ENCODE results near the gene CD84. TPM values are rescaled to one million over a fixed set of nuclear protein-coding genes. Genes with fewer than 3 reads are reported as not detected.
"Not testable (repeated sequence)": the region's sequence is repeated elsewhere in the genome, so short reads cannot be mapped to it uniquely, and the experiment has no call there.

CD84 gene
- 1 to 10 TPM in 2 of 3 donors, under 1 TPM in 1; 0.85 to 1.3 (median 1.2) TPM for polyA plus RNA-seq (ENCODE audit: insufficient read length in 3 of 3)
- long read RNA-seq, donor 1: 0 reads
- long read RNA-seq, donor 2: 0 reads
- long read RNA-seq, donor 3: 0 reads
- long read RNA-seq, donor 4: 0 reads
- long read RNA-seq, donor 5: 0 reads
- long read RNA-seq, donor 6: 0 reads
- long read RNA-seq, donor 7: 0 reads
- long read RNA-seq, donor 8: 0 reads
- long read RNA-seq, donor 9: 0 reads
- long read RNA-seq, donor 10: 0 reads
- long read RNA-seq, donor 11: 0 reads
- long read RNA-seq, donor 12: 0 reads
- long read RNA-seq, donor 13, full-length matches to known transcripts: 2 of 2 reads
- long read RNA-seq, donor 13, partial matches to known transcripts: 0 of 2 reads
- long read RNA-seq, donor 13, other reads (novel, unspliced or antisense): 0 of 2 reads
- long read RNA-seq, donor 14: 0 reads
- long read RNA-seq, donor 15: 0 reads
- long read RNA-seq, donor 16: 0 reads

- no peak for DNase-seq (ENCODE audit: extremely low read depth in 1 of 11, low read depth in 9 of 11, low spot score in 4 of 11)
Measured at GRCh38 chr1:160579216-160579701, at the start of gene CD84. Gene CD84 (minus strand): TSS chr1:160579496. CDS start chr1:160579437, 59 bp downstream.

- DNase-seq (ENCODE audit: extremely low read depth in 1 of 11, low read depth in 9 of 11, low spot score in 4 of 11): no peak
Measured at GRCh38 chr1:160628799-160629263, 49.5 kb upstream of the CD84 start.

GRCh38 chr1:160627677-160628289, 48.5 kb upstream of the CD84 start:
- not testable (repeated sequence) for DNase-seq (ENCODE audit: extremely low read depth in 1 of 11, low read depth in 9 of 11, low spot score in 4 of 11)

GRCh38 chr1:160626509-160627342, 47.4 kb upstream of the CD84 start:
- DNase-seq (ENCODE audit: extremely low read depth in 1 of 11, low read depth in 9 of 11, low spot score in 4 of 11): no peak

- DNase-seq (ENCODE audit: extremely low read depth in 1 of 11, low read depth in 9 of 11, low spot score in 4 of 11): no peak
Measured at GRCh38 chr1:160625725-160626498, 46.6 kb upstream of the CD84 start.

GRCh38 chr1:160625321-160625720, 46.0 kb upstream of the CD84 start:
- no peak for DNase-seq (ENCODE audit: extremely low read depth in 1 of 11, low read depth in 9 of 11, low spot score in 4 of 11)

GRCh38 chr1:160624464-160624863, 45.2 kb upstream of the CD84 start:
- DNase-seq (ENCODE audit: extremely low read depth in 1 of 11, low read depth in 9 of 11, low spot score in 4 of 11): no peak

- no peak for DNase-seq (ENCODE audit: extremely low read depth in 1 of 11, low read depth in 9 of 11, low spot score in 4 of 11)
Measured at GRCh38 chr1:160623862-160624261, 44.6 kb upstream of the CD84 start.

- no peak for DNase-seq (ENCODE audit: extremely low read depth in 1 of 11, low read depth in 9 of 11, low spot score in 4 of 11)
Measured at GRCh38 chr1:160623227-160623633, 43.9 kb upstream of the CD84 start.

GRCh38 chr1:160622501-160623226, 43.4 kb upstream of the CD84 start:
- DNase-seq (ENCODE audit: extremely low read depth in 1 of 11, low read depth in 9 of 11, low spot score in 4 of 11): no peak

GRCh38 chr1:160621633-160622413, 42.5 kb upstream of the CD84 start:
- no peak for DNase-seq (ENCODE audit: extremely low read depth in 1 of 11, low read depth in 9 of 11, low spot score in 4 of 11)

- DNase-seq (ENCODE audit: extremely low read depth in 1 of 11, low read depth in 9 of 11, low spot score in 4 of 11): no peak
Measured at GRCh38 chr1:160620942-160621632, 41.8 kb upstream of the CD84 start.

GRCh38 chr1:160619742-160620277, 40.5 kb upstream of the CD84 start:
- DNase-seq (ENCODE audit: extremely low read depth in 1 of 11, low read depth in 9 of 11, low spot score in 4 of 11): no peak

- DNase-seq (ENCODE audit: extremely low read depth in 1 of 11, low read depth in 9 of 11, low spot score in 4 of 11): no peak
Measured at GRCh38 chr1:160618763-160619274, 39.5 kb upstream of the CD84 start.

- DNase-seq (ENCODE audit: extremely low read depth in 1 of 11, low read depth in 9 of 11, low spot score in 4 of 11): no peak
Measured at GRCh38 chr1:160618327-160618726, 39.0 kb upstream of the CD84 start.

- no peak for DNase-seq (ENCODE audit: extremely low read depth in 1 of 11, low read depth in 9 of 11, low spot score in 4 of 11)
Measured at GRCh38 chr1:160615660-160616059, 36.4 kb upstream of the CD84 start.
